Measurements from ENCODE around the gene RASGEF1B.
A peak's percentile ranks its signal among the peaks of the same experiment; 100 is the strongest.

Gene RASGEF1B

GRCh38 chr4:81466841-81467671 lies 4.7 kb downstream of the RASGEF1B start:
- ATAC-seq (ENCODE audit: low read depth): peak; percentile 41; the same call in 1 of the 3 replicates
- TF ChIP-seq, protein P1, sequence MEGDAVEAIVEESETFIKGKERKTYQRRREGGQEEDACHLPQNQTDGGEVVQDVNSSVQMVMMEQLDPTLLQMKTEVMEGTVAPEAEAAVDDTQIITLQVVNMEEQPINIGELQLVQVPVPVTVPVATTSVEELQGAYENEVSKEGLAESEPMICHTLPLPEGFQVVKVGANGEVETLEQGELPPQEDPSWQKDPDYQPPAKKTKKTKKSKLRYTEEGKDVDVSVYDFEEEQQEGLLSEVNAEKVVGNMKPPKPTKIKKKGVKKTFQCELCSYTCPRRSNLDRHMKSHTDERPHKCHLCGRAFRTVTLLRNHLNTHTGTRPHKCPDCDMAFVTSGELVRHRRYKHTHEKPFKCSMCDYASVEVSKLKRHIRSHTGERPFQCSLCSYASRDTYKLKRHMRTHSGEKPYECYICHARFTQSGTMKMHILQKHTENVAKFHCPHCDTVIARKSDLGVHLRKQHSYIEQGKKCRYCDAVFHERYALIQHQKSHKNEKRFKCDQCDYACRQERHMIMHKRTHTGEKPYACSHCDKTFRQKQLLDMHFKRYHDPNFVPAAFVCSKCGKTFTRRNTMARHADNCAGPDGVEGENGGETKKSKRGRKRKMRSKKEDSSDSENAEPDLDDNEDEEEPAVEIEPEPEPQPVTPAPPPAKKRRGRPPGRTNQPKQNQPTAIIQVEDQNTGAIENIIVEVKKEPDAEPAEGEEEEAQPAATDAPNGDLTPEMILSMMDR (IDR thresholded peaks at IDR 0.05; ENCODE audit: poor library complexity, severe bottlenecking): peak; percentile 93
- no peak overlapping the region for H3K4me3 ChIP-seq (ENCODE audit: severe bottlenecking)
- H3K27ac ChIP-seq (ENCODE audit: poor library complexity, severe bottlenecking): peak overlapping the region; percentile 11
- H3K36me3 ChIP-seq (ENCODE audit: low read depth): no peaks in the 10 kb centered on the region
- peaks cover 31% of the 10 kb centered on the region for H3K27me3 ChIP-seq (ENCODE audit: insufficient read depth, poor library complexity, severe bottlenecking)
- no peaks in the 10 kb centered on the region for H3K9me3 ChIP-seq (ENCODE audit: severe bottlenecking)
- DNase-seq (ENCODE audit: low spot score): no peak
- no peaks in the 10 kb centered on the region for H3K4me1 ChIP-seq (ENCODE audit: insufficient read depth, poor library complexity, severe bottlenecking)

DNA sequence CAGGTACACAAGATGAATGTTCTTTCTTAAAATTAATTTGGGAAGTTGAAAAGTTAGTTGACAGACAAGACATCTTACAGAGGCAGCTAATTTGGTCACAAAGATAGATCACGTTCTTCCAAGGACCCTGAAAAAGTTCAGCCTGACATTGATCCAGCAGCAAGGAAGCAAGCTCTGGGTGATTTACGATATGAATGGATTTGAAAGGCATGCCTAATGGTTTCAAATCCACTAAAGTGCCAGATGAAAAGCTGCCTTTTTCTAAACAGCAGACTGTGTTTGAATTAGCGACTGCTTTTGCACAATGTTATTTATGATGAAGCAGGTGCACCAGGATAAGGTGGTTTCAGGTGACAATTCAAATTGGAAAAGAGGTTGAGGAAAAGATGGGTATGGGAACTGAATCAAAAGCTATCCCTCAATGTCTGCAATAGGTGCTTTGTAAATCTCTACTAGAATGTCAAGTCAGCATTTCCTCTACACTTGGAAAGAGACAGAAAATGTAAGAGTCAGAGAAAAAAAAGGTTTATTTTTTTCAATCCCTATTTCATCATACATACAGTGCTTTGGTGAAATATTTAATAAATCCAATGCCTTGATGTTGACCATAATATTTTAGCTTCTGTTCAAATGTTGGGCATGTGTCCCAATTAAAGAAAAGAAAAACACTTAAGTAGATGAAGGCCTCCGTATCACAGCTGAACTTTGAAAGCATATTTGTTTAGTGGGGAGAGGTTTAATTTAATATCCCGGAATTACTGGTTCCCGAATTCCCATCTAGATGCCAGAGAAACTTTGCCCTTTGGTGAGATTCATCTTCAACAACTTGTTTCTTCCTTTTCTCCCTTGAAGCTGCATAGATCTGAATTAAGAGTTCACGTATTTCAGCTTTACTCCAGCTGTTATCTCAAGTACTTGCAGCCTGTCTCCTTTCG lies 6.0 kb downstream of the RASGEF1B start:
- no peaks in the 10 kb centered on the region for H3K36me3 ChIP-seq (ENCODE audit: low read depth)
- DNase-seq (ENCODE audit: low spot score) (no peak), ATAC-seq (ENCODE audit: low read depth) (no peak)
- no peak overlapping the region for H3K4me3 ChIP-seq (ENCODE audit: severe bottlenecking)
- no peaks in the 10 kb centered on the region for H3K4me1 ChIP-seq (ENCODE audit: insufficient read depth, poor library complexity, severe bottlenecking)
- H3K27me3 ChIP-seq (ENCODE audit: insufficient read depth, poor library complexity, severe bottlenecking): peaks cover 27% of the 10 kb centered on the region
- TF ChIP-seq, protein P1 (IDR thresholded peaks at IDR 0.05; ENCODE audit: poor library complexity, severe bottlenecking): no peak
- H3K9me3 ChIP-seq (ENCODE audit: severe bottlenecking): no peaks in the 10 kb centered on the region
- H3K27ac ChIP-seq (ENCODE audit: poor library complexity, severe bottlenecking): no peak overlapping the region

- Histone ChIP-seq H3K36me3 (ENCODE audit: low read depth) (no peaks in the 10 kb centered on the region), H3K9me3 (ENCODE audit: severe bottlenecking) (no peaks in the 10 kb centered on the region), H3K27me3 (ENCODE audit: insufficient read depth, poor library complexity, severe bottlenecking) (no peaks in the 10 kb centered on the region), H3K27ac (ENCODE audit: poor library complexity, severe bottlenecking) (no peak overlapping the region), H3K4me3 (ENCODE audit: severe bottlenecking) (no peak overlapping the region), H3K4me1 (ENCODE audit: insufficient read depth, poor library complexity, severe bottlenecking) (no peaks in the 10 kb centered on the region)
- no peak for ATAC-seq (ENCODE audit: low read depth)
- TF ChIP-seq, protein P1 (IDR thresholded peaks at IDR 0.05; ENCODE audit: poor library complexity, severe bottlenecking): no peak
- no peak for DNase-seq (ENCODE audit: low spot score)
Measured at GRCh38 chr4:81460834-81461233, 10.9 kb downstream of the RASGEF1B start.

- DNase-seq (ENCODE audit: low spot score): no peak
- no peaks in the 10 kb centered on the region for H3K36me3 ChIP-seq (ENCODE audit: low read depth)
- no peak overlapping the region for H3K4me3 ChIP-seq (ENCODE audit: severe bottlenecking)
- no peak for ATAC-seq (ENCODE audit: low read depth)
- no peak overlapping the region for H3K27ac ChIP-seq (ENCODE audit: poor library complexity, severe bottlenecking)
- TF ChIP-seq, protein P1 (IDR thresholded peaks at IDR 0.05; ENCODE audit: poor library complexity, severe bottlenecking): no peak
- no peaks in the 10 kb centered on the region for H3K27me3 ChIP-seq (ENCODE audit: insufficient read depth, poor library complexity, severe bottlenecking)
- no peaks in the 10 kb centered on the region for H3K4me1 ChIP-seq (ENCODE audit: insufficient read depth, poor library complexity, severe bottlenecking)
- H3K9me3 ChIP-seq (ENCODE audit: severe bottlenecking): no peaks in the 10 kb centered on the region
Measured at GRCh38 chr4:81460191-81460701, 11.5 kb downstream of the RASGEF1B start.

All from RWPE2 (cell line).